Endothelial cell of umbilical vein (primary cell): ENCODE measurements around the gene KRT81.

Experiments
- CTCF ChIP-seq, 2 donors: IDR thresholded peaks; 1 replicate in 1 of 2; 2 replicates in 1 of 2; pipeline ENCODE4 v1.5.1; 2011; ENCODE audit warnings: low read length in 2 of 2, mild to moderate bottlenecking in 2 of 2, moderate library complexity in 2 of 2, control low read depth in 1 of 2, inconsistent platforms in 1 of 2, low read depth in 1 of 2; ENCODE audit not compliant: insufficient read depth in 1 of 2; ENCODE audit errors: extremely low read depth in 1 of 2
- EZH2 ChIP-seq: IDR thresholded peaks from 2 replicates; pipeline ENCODE4 v1.6.1; 2012; ENCODE audit warnings: borderline replicate concordance, low read depth, mild to moderate bottlenecking, moderate library complexity, low read length, inconsistent platforms; ENCODE audit not compliant: severe bottlenecking

DNA sequence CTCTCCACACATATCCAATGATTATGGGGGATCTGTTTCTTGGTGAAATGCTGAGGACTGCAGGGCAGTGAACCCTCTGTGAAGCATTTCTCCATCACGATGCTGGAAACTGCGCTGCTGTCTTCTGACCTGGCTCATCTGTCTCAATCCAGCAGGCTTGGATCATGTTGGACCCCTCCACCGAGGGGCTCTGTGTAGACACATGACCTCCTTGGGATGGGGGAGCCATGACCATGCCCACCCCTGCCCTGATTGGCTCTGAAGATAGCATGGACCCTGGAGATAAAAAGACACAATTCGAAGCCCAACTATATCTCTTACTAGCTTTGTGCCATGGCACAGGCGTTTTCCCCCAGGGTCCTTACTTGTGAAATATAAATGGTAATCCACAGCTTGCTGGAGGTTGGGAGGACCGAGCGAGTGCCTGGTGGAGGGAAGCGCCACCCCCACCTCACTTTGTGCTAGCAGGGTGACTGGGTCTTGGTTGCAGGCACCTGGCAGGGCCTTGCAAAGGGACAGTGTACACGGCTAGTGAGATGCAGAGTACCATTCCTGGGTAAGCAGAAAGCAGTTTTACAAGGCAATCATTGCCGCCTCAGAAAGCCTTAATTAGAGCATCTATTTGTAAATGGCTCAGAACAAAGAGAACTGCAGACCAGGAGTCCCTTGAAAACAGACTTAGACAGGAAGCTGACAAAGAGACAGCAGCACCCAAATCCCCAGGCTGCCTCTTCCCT lies 32.2 kb upstream of the KRT81 start:
- TF ChIP-seq EZH2 (no peak), CTCF (IDR thresholded peaks at IDR 0.05; ENCODE audit: extremely low read depth in 1 of 2, insufficient read depth in 1 of 2, low read depth in 1 of 2, low read length in 2 of 2) (no peak)
